HCT116 (cell line): ENCODE data around the gene GREB1L. TPM values are rescaled to one million over a fixed set of nuclear protein-coding genes. Genes with fewer than 3 reads are reported as not detected.

Experiments used
- ATAC-seq: fragments of 200-7000 bp; cut with Tn5 transposase; 2 replicates; pipeline ENCODE4 v1.9.1; 2020; ENCODE audit warnings: mild to moderate bottlenecking, moderate library complexity
- BruUV-seq: library from RNA; stranded (reverse); fragments of 400-500 nt; replicated peaks from 2 replicates; lab custom pipeline; 2021; lab: Mats Ljungman, UMichigan
- CTCF ChIA-PET: fragments of 300-600 bp; sonication (Branson Sonifier 250); formaldehyde crosslinking; loops from one replicate; lab custom pipeline; 2021; ENCODE audit warnings: antibody characterized with exemption; lab: Charles Lee
- POLR2A ChIA-PET: fragments of 300-600, 350-600 bp; sonication (Branson Sonifier 250); formaldehyde crosslinking; loops from one replicate; lab custom pipeline; 2021; ENCODE audit warnings: antibody characterized with exemption; lab: Charles Lee
- RAD21 ChIA-PET, 2 experiments: fragments of 300-600 bp; sonication (Branson Sonifier 250); formaldehyde crosslinking; loops; one replicate each; lab custom pipeline; 2023; ENCODE audit warnings: low total read pairs in 2 of 2; ENCODE audit not compliant: uncharacterized antibody in 2 of 2, unreplicated experiment in 2 of 2, low non-redundant PET in 1 of 2; lab: Charles Lee
- DNase-seq: peaks from one replicate; pipeline ENCODE4 v3.0.0-alpha.2; 2010; ENCODE audit warnings: low read depth, low spot score
- H2AFZ ChIP-seq: fragments of 200-600 bp; shearing (Covaris generic), sonication (generic); 2 replicates; pipeline ENCODE4 v1.6.1; 2017; ENCODE audit warnings: low read depth, mixed run types, mixed read lengths, antibody characterized with exemption, low read length; ENCODE audit not compliant: poor library complexity, severe bottlenecking
- H3K27ac ChIP-seq: 2 replicates; pipeline ENCODE4 v1.5.1; 2012; ENCODE audit warnings: low read depth, low read length
- H3K27me3 ChIP-seq: fragments of 200-600 bp; sonication (generic); 2 replicates; pipeline ENCODE4 v1.6.1; 2016; ENCODE audit warnings: mixed run types, low read length, mixed read lengths; ENCODE audit not compliant: insufficient read depth
- H3K36me3 ChIP-seq, 2 experiments: fragments of 200-500 bp in 1 of 2; fragments of 200-600 bp in 1 of 2; sonication (Bioruptor generic) in 1 of 2; sonication (generic) in 1 of 2; 2 replicates each; pipeline versions ENCODE4 v1.5.1 to v1.6.1; 2014 to 2016; ENCODE audit warnings: low read length in 2 of 2, inconsistent platforms in 1 of 2, mixed read lengths in 1 of 2, mixed run types in 1 of 2; ENCODE audit not compliant: insufficient read depth in 2 of 2, control insufficient read depth in 1 of 2
- H3K4me1 ChIP-seq, 2 experiments: fragments of 200-600 bp in 1 of 2; sonication (generic) in 1 of 2; 2 replicates each; pipeline versions ENCODE4 v1.5.1 to v1.6.1; 2012 to 2017; ENCODE audit warnings: low read length in 2 of 2, inconsistent platforms in 1 of 2, mild to moderate bottlenecking in 1 of 2, mixed read lengths in 1 of 2, mixed run types in 1 of 2, moderate library complexity in 1 of 2; ENCODE audit not compliant: insufficient read depth in 2 of 2, control insufficient read depth in 1 of 2
- H3K4me2 ChIP-seq: fragments of 200-600 bp; sonication (generic); 2 replicates; pipeline ENCODE4 v1.6.1; 2017; ENCODE audit warnings: mixed run types, low read length, mixed read lengths
- H3K4me3 ChIP-seq, 2 experiments: fragments of 200-600 bp in 1 of 2; sonication (generic) in 1 of 2; replicated peaks in 1 of 2; 2 replicates each; pipeline ENCODE4 v1.5.1; 2011 to 2016; ENCODE audit warnings: low read length in 2 of 2, control low read depth in 1 of 2, low read depth in 1 of 2, mild to moderate bottlenecking in 1 of 2, mixed read lengths in 1 of 2, mixed run types in 1 of 2
- H3K79me2 ChIP-seq: fragments of 200-600 bp; sonication (generic); 2 replicates; pipeline ENCODE4 v1.6.1; 2017; ENCODE audit warnings: mild to moderate bottlenecking, mixed run types, low read length, moderate library complexity, mixed read lengths; ENCODE audit not compliant: insufficient read depth
- H3K9ac ChIP-seq: fragments of 200-600 bp; sonication (generic); 2 replicates; pipeline ENCODE4 v1.6.1; 2016; ENCODE audit warnings: low read length, mixed read lengths
- H3K9me2 ChIP-seq: fragments of 200-600 bp; sonication (generic), shearing (Covaris generic); 2 replicates; pipeline ENCODE4 v1.6.1; 2017; ENCODE audit warnings: mixed run types, mild to moderate bottlenecking, moderate library complexity; ENCODE audit not compliant: insufficient read depth
- H3K9me3 ChIP-seq, 2 experiments: fragments of 200-500 bp in 1 of 2; fragments of 200-600 bp in 1 of 2; sonication (Bioruptor generic) in 1 of 2; sonication (generic) in 1 of 2; 2 replicates each; pipeline ENCODE4 v1.6.1; 2014 to 2017; ENCODE audit warnings: low read length in 2 of 2, mixed read lengths in 2 of 2, inconsistent platforms in 1 of 2, low read depth in 1 of 2, mild to moderate bottlenecking in 1 of 2, mixed run types in 1 of 2, moderate library complexity in 1 of 2; ENCODE audit not compliant: control insufficient read depth in 1 of 2, insufficient read depth in 1 of 2
- H4K20me1 ChIP-seq: fragments of 200-600 bp; sonication (generic), shearing (Covaris generic); 2 replicates; pipeline ENCODE4 v1.6.1; 2017; ENCODE audit warnings: mixed run types, mild to moderate bottlenecking, moderate library complexity; ENCODE audit not compliant: insufficient read depth
- ATF3 ChIP-seq: IDR thresholded peaks from 2 replicates; pipeline ENCODE4 v1.6.1; 2012
- CEBPB ChIP-seq: IDR thresholded peaks from 2 replicates; pipeline ENCODE4 v1.6.1; 2012; ENCODE audit warnings: low read depth
- EGR1 ChIP-seq: IDR thresholded peaks from 2 replicates; pipeline ENCODE4 v1.6.1; 2012; ENCODE audit warnings: low read depth
- ELF1 ChIP-seq: IDR thresholded peaks from 2 replicates; pipeline ENCODE4 v1.6.1; 2012; ENCODE audit warnings: low read depth, borderline replicate concordance
- EZH2 ChIP-seq: fragments of 200-600 bp; sonication (generic); IDR thresholded peaks from 2 replicates; pipeline ENCODE4 v1.6.1; 2017; ENCODE audit warnings: antibody characterized with exemption, mixed run types
- EZH2phosphoT487 ChIP-seq: fragments of 200-600 bp; IDR thresholded peaks from 2 replicates; pipeline ENCODE4 v1.6.1; 2018; ENCODE audit warnings: antibody characterized with exemption, borderline replicate concordance
- FOSL1 ChIP-seq: IDR thresholded peaks from 2 replicates; pipeline ENCODE4 v1.6.1; 2012; ENCODE audit warnings: low read depth
- JUND ChIP-seq: IDR thresholded peaks from 2 replicates; pipeline ENCODE4 v1.6.1; 2012
- MAX ChIP-seq: IDR thresholded peaks from 2 replicates; pipeline ENCODE4 v1.6.1; 2012
- POLR2A ChIP-seq: IDR thresholded peaks from 2 replicates; pipeline ENCODE4 v1.7.0; 2011; ENCODE audit warnings: borderline replicate concordance; ENCODE audit not compliant: insufficient read depth, insufficient read length; ENCODE audit errors: extremely low read depth
- REST ChIP-seq: IDR thresholded peaks from 2 replicates; pipeline ENCODE4 v1.6.1; 2012; ENCODE audit warnings: low read depth
- SIN3A ChIP-seq: IDR thresholded peaks from 2 replicates; pipeline ENCODE4 v1.6.1; 2012; ENCODE audit warnings: low read depth
- SP1 ChIP-seq: IDR thresholded peaks from 2 replicates; pipeline ENCODE4 v1.6.1; 2012; ENCODE audit warnings: low read depth
- TCF7L2 ChIP-seq: IDR thresholded peaks from 2 replicates; pipeline ENCODE4 v1.7.0; 2011; ENCODE audit warnings: borderline replicate concordance, inconsistent platforms; ENCODE audit not compliant: insufficient read depth, insufficient read length; ENCODE audit errors: extremely low read depth
- YY1 ChIP-seq: IDR thresholded peaks from 2 replicates; pipeline ENCODE4 v1.6.1; 2011; ENCODE audit warnings: low read length, low read depth, moderate library complexity, mild to moderate bottlenecking; ENCODE audit not compliant: insufficient replicate concordance; ENCODE audit errors: extremely low read depth
- ZBTB33 ChIP-seq: IDR thresholded peaks from 2 replicates; pipeline ENCODE4 v1.6.1; 2011; ENCODE audit warnings: mild to moderate bottlenecking, low read length, moderate library complexity; ENCODE audit not compliant: insufficient replicate concordance; ENCODE audit errors: extremely low read depth
- ZFX ChIP-seq: fragments of 450-650 bp; IDR thresholded peaks from 2 replicates; pipeline ENCODE4 v1.6.1; 2017
- ZNF274 ChIP-seq: fragments of 200-500 bp; sonication (Bioruptor generic); IDR thresholded peaks from 2 replicates; pipeline ENCODE4 v1.6.1; 2014; ENCODE audit warnings: mild to moderate bottlenecking, low read depth, low read length, inconsistent platforms
- intact Hi-C: fragments of 100-400 bp; cut with micrococcal nuclease; formaldehyde crosslinking; loops from 2 replicates; pipeline ENCODE4 v1.10.0; 2022
- total RNA-seq: library from RNA; stranded (reverse); gene quantifications from one replicate; pipeline ENCODE4 v1.2.1, GENCODE V29; 2021; ENCODE audit not compliant: unreplicated experiment

Gene GREB1L
- total RNA-seq, 1 experiment from 2014 or later: 12.2 TPM

- H3K79me2 ChIP-seq: peaks cover 10% of the 10 kb centered on the region; the same call in 1 of the 2 replicates
- no peak overlapping the region for H3K27ac ChIP-seq
- no peaks in the 10 kb centered on the region for H3K9me3 ChIP-seq
- H3K4me1 ChIP-seq: no peaks in the 10 kb centered on the region
- ChIA-PET POLR2A (no interaction called here), RAD21 (no interaction called here), CTCF (no interaction called here)
- ATAC-seq: no peak
- no peaks in the 10 kb centered on the region for H3K36me3 ChIP-seq
- BruUV-seq: no TSS peak
- TF ChIP-seq ZFX (no peak), ATF3 (no peak), MAX (no peak), REST (no peak), ZNF274 (no peak), CEBPB (no peak), POLR2A (no peak), EGR1 (no peak), SP1 (no peak), YY1 (no peak), ZBTB33 (no peak), FOSL1 (no peak), EZH2 (no peak), ELF1 (no peak), EZH2phosphoT487 (no peak), JUND (no peak), SIN3A (no peak), TCF7L2 (no peak)
- TF ChIP-seq, all 23 proteins: peak for 0
- Histone ChIP-seq H4K20me1 (0 out of 2 replicates have a peak, but pooled peaks cover 3% of the 10 kb centered on the region), H3K27me3 (no peaks in the 10 kb centered on the region), H2AFZ (no peak overlapping the region), H3K9me2 (no peaks in the 10 kb centered on the region), H3K9ac (no peak overlapping the region), H3K4me2 (no peak overlapping the region), H3K4me3 (no peak overlapping the region)
- intact Hi-C loops: loop anchor here (5.0 kb wide), 1 partner anchor 41 kb away; no protein-coding TSS in a partner anchor
- no peak for DNase-seq
Measured at GRCh38 chr18:21546423-21546822, 304.4 kb downstream of the GREB1L start.
